ENCODE measurements around the gene AMDHD2. TPM values are rescaled to one million over a fixed set of nuclear protein-coding genes. Genes with fewer than 3 reads are reported as not detected.

AMDHD2 gene, protein sequence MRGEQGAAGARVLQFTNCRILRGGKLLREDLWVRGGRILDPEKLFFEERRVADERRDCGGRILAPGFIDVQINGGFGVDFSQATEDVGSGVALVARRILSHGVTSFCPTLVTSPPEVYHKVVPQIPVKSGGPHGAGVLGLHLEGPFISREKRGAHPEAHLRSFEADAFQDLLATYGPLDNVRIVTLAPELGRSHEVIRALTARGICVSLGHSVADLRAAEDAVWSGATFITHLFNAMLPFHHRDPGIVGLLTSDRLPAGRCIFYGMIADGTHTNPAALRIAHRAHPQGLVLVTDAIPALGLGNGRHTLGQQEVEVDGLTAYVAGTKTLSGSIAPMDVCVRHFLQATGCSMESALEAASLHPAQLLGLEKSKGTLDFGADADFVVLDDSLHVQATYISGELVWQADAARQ
- 53.4 TPM for total RNA-seq
- long read RNA-seq, transcript AMDHD2-201 (11 exons, 1,459 nt), result major isoform, 28 of 98 reads
- long read RNA-seq, transcript AMDHD2-202 (10 exons, 3,273 nt), result minor isoform, 11 of 98 reads
- long read RNA-seq, partial matches to known transcripts, result 12 of 98 reads
- long read RNA-seq, other reads (novel, unspliced or antisense), result 43 of 98 reads

DNA sequence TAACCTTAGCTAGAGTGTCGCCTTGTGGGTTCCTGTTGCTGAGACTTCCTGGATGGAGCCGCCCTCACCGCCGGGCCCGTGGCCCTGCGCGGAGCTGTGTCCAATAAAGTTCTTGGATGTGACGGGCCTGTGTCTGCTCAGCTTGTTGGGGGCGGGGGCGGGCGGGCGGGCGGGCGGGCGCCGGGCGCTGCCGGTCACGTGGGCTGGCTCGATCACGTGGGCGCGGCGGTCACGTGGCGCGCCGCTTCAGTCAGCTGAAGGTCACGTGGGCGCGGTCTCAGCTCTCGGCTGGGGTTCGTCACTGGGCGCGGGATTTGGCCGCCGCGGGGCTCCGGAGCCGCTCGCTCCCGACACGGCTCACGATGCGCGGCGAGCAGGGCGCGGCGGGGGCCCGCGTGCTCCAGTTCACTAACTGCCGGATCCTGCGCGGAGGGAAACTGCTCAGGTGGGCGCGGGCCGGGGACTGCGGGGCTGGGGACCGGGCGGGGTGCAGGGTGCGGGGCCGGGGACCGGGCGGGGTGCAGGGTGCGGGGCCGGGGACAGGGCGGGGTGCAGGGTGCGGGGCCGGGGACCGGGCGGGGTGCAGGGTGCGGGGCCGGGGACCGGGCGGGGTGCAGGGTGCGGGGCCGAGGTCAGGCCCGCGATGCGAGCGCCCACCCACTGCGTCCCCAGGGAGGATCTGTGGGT lies at the start of gene AMDHD2:
Gene AMDHD2, plus strand, starts transcription at position 275 of the 687 bp plus-strand sequence. Its CDS starts 88 bp downstream, at position 363.
- H3K27me3 ChIP-seq (ENCODE audit: low read depth), result no peaks in the 10 kb centered on the region
- peak within 1 kb of the TSS; percentile 81 for H3K27ac ChIP-seq
- TF ChIP-seq, protein P1, sequence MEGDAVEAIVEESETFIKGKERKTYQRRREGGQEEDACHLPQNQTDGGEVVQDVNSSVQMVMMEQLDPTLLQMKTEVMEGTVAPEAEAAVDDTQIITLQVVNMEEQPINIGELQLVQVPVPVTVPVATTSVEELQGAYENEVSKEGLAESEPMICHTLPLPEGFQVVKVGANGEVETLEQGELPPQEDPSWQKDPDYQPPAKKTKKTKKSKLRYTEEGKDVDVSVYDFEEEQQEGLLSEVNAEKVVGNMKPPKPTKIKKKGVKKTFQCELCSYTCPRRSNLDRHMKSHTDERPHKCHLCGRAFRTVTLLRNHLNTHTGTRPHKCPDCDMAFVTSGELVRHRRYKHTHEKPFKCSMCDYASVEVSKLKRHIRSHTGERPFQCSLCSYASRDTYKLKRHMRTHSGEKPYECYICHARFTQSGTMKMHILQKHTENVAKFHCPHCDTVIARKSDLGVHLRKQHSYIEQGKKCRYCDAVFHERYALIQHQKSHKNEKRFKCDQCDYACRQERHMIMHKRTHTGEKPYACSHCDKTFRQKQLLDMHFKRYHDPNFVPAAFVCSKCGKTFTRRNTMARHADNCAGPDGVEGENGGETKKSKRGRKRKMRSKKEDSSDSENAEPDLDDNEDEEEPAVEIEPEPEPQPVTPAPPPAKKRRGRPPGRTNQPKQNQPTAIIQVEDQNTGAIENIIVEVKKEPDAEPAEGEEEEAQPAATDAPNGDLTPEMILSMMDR (IDR thresholded peaks at IDR 0.05), result no peak
- H3K36me3 ChIP-seq, result peaks cover 48% of the 10 kb centered on the region
- peaks cover 55% of the 10 kb centered on the region for H3K4me1 ChIP-seq
- no peaks in the 10 kb centered on the region for H3K9me3 ChIP-seq
- ATAC-seq (peak; percentile 74 to 77), DNase-seq (peak; percentile 95)
- peak within 1 kb of the TSS; percentile 76 for H3K4me3 ChIP-seq
- intact Hi-C loops (cut with DNase I), result no loop called here

DNA sequence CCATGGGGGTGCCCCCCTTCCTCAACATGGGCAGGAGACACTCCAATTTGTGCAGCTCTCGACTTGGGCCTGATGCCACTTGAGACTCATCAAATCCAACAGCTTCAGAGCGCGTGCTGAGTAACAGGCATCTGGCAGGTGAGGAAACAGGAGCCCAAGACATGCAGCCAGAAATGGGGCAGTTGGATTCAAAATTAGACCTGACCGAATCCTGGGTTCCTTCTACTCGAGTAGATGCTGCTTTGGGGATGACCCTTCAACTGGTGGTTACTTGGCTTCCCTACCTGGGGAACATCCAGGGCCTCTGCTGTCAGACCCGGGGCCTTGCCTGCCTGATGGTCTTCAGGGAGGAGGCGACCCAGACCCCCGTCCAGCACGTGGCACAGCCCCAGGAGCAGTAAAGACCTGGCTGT lies 49.6 kb upstream of the AMDHD2 start:
- H3K27me3 ChIP-seq (ENCODE audit: low read depth), result peaks cover 56% of the 10 kb centered on the region
- no peaks in the 10 kb centered on the region for H3K36me3 ChIP-seq
- no peak overlapping the region for H3K27ac ChIP-seq
- H3K4me1 ChIP-seq, result peaks cover 48% of the 10 kb centered on the region
- DNase-seq (no peak), ATAC-seq (no peak)
- H3K4me3 ChIP-seq, result no peak overlapping the region
- intact Hi-C loops (cut with DNase I), result no loop called here
- no peaks in the 10 kb centered on the region for H3K9me3 ChIP-seq
- TF ChIP-seq, protein P1 (IDR thresholded peaks at IDR 0.05), result no peak

DNA sequence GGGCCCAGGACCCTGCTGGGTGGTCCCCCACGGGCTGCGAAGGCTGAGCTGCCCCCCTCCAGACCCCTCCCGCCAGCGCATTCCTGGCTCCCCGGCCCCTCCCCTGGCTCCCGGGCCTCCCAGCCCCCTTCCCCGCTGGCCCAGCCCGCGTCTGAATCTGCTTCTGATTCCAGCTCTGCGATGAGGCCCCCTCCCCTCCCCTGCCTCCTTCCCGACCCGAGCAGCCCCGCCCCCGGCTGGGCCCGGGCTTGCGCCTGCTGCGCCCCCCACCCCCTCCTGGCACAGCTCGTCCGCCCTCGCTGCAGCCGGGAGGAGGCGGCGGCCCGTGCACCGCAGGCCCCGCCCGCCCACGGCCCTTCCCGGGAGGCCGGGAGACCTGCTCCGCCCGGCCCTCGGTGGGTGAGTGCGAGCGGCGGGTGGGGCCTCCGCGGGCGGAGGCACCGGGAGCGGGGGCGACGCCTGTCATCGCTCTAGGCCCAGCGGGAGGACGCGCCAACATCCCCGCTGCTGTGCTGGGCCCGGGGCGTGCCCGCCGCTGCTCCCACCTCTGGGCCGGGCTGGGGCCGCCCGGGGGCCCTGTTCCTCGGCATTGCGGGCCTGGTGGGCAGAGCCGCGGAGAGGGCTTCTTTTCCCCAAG lies 49.0 kb upstream of the AMDHD2 start, which contains the start of gene NTN3:
Gene NTN3, plus strand, starts transcription at position 282 of the 637 bp plus-strand sequence. CDS start 405 bp downstream, outside the sequence.
- TF ChIP-seq, protein P1 (IDR thresholded peaks at IDR 0.05), result no peak
- H3K27me3 ChIP-seq (ENCODE audit: low read depth), result peaks cover 56% of the 10 kb centered on the region
- H3K36me3 ChIP-seq, result no peaks in the 10 kb centered on the region
- peak within 1 kb of the TSS; percentile 34 for H3K4me3 ChIP-seq
- no peaks in the 10 kb centered on the region for H3K9me3 ChIP-seq
- no peak within 1 kb of the TSS for H3K27ac ChIP-seq
- intact Hi-C loops (cut with DNase I), result no loop called here
- peaks cover 53% of the 10 kb centered on the region for H3K4me1 ChIP-seq
- DNase-seq (no peak), ATAC-seq (no peak)

DNA sequence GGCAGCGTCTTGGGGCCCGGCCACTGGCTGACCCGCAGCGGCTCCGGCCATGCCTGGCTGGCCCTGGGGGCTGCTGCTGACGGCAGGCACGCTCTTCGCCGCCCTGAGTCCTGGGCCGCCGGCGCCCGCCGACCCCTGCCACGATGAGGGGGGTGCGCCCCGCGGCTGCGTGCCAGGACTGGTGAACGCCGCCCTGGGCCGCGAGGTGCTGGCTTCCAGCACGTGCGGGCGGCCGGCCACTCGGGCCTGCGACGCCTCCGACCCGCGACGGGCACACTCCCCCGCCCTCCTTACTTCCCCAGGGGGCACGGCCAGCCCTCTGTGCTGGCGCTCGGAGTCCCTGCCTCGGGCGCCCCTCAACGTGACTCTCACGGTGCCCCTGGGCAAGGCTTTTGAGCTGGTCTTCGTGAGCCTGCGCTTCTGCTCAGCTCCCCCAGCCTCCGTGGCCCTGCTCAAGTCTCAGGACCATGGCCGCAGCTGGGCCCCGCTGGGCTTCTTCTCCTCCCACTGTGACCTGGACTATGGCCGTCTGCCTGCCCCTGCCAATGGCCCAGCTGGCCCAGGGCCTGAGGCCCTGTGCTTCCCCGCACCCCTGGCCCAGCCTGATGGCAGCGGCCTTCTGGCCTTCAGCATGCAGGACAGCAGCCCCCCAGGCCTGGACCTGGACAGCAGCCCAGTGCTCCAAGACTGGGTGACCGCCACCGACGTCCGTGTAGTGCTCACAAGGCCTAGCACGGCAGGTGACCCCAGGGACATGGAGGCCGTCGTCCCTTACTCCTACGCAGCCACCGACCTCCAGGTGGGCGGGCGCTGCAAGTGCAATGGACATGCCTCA lies 48.3 kb upstream of the AMDHD2 start:
- no peaks in the 10 kb centered on the region for H3K36me3 ChIP-seq
- DNase-seq (no peak), ATAC-seq (no peak)
- peaks cover 56% of the 10 kb centered on the region for H3K27me3 ChIP-seq (ENCODE audit: low read depth)
- H3K4me3 ChIP-seq, result peak overlapping the region; percentile 34
- no peak overlapping the region for H3K27ac ChIP-seq
- TF ChIP-seq, protein P1 (IDR thresholded peaks at IDR 0.05), result no peak
- H3K4me1 ChIP-seq, result peaks cover 58% of the 10 kb centered on the region
- H3K9me3 ChIP-seq, result no peaks in the 10 kb centered on the region
- intact Hi-C loops (cut with DNase I), result no loop called here
